ENCODE measurements around the gene MAML2. TPM values are rescaled to one million over a fixed set of nuclear protein-coding genes. Genes with fewer than 3 reads are reported as not detected.

Gene MAML2
- polyA plus RNA-seq, 1 of the 3 experiments (the other 2 are of a cell fraction), result 20.1 TPM

DNA sequence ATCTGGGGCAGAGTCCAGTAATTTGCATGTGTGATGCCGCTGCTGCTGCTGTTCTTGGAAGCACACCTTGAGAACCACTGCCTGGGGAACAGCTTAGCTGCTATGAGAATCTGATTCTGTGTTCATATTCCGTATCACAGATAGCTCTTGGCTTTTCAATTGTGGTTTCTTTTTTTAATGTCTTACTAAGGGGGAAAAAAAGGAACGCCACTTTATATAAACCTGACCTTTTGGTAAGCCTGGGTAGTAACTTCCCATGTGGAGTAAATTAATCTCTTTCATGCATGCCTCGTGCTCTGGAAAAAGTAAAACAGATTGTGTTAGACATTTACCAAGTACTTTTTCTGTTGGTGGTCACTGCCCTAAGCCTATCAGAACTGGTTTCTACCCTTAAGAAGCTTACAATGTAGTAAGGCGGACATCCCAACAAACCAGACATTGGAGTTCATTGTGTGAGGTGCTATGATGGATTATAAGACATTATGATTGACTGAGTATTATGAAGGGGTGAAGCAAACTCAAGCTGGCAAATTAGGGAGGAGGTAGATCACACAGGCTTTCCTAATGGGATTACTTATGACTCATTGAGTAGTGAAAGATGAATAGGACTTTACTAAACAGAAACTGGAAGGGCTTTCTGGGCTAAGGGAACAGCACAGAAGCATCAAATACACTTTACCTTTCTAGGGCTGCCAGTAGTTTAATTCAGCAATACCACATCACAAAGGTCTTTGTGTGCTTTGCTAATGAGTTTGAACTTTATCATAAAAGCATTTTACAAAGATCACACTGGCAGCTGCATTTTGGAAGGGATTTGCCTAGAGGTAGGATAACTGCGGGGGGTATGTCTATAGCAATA lies 64.7 kb downstream of the MAML2 start (continued):
- TF ChIP-seq, protein P1, sequence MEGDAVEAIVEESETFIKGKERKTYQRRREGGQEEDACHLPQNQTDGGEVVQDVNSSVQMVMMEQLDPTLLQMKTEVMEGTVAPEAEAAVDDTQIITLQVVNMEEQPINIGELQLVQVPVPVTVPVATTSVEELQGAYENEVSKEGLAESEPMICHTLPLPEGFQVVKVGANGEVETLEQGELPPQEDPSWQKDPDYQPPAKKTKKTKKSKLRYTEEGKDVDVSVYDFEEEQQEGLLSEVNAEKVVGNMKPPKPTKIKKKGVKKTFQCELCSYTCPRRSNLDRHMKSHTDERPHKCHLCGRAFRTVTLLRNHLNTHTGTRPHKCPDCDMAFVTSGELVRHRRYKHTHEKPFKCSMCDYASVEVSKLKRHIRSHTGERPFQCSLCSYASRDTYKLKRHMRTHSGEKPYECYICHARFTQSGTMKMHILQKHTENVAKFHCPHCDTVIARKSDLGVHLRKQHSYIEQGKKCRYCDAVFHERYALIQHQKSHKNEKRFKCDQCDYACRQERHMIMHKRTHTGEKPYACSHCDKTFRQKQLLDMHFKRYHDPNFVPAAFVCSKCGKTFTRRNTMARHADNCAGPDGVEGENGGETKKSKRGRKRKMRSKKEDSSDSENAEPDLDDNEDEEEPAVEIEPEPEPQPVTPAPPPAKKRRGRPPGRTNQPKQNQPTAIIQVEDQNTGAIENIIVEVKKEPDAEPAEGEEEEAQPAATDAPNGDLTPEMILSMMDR (IDR thresholded peaks at IDR 0.05), result no peak
- TF ChIP-seq NFIC (IDR thresholded peaks at IDR 0.05; ENCODE audit: borderline replicate concordance) (no peak; the same call in 1 of the 2 replicates), TEAD4 (IDR thresholded peaks at IDR 0.05; ENCODE audit: borderline replicate concordance, insufficient read depth) (no peak), JUND (IDR thresholded peaks at IDR 0.05) (0 out of 2 replicates have a peak, but pooled peaks have one; percentile 4), RFX5 (IDR thresholded peaks at IDR 0.05; ENCODE audit: low read length) (no peak), MXI1 (IDR thresholded peaks at IDR 0.05; ENCODE audit: low read depth, low read length) (no peak), TCF12 (IDR thresholded peaks at IDR 0.05) (peak; percentile 92), IRF3 (IDR thresholded peaks at IDR 0.05; ENCODE audit: low read depth, low read length) (no peak)
- TF ChIP-seq, protein P2, sequence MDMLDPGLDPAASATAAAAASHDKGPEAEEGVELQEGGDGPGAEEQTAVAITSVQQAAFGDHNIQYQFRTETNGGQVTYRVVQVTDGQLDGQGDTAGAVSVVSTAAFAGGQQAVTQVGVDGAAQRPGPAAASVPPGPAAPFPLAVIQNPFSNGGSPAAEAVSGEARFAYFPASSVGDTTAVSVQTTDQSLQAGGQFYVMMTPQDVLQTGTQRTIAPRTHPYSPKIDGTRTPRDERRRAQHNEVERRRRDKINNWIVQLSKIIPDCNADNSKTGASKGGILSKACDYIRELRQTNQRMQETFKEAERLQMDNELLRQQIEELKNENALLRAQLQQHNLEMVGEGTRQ (IDR thresholded peaks at IDR 0.05; ENCODE audit: borderline replicate concordance, low read depth, low read length), result no peak

- no peaks in the 10 kb centered on the region for H3K9me3 ChIP-seq
- H3K9ac ChIP-seq, result no peak overlapping the region
- H2AFZ ChIP-seq (ENCODE audit: low read depth), result no peak overlapping the region
- DNase-seq, result no peak
- ChIA-PET POLR2A (no interaction called here), CTCF (interaction anchor here (0.7 kb wide), 1 partner anchor 59 kb away, joined by 4 read pairs; no protein-coding TSS in a partner anchor)
- H3K9me2 ChIP-seq, result no peaks in the 10 kb centered on the region
- H4K20me1 ChIP-seq (ENCODE audit: insufficient read depth), result no peaks in the 10 kb centered on the region
- H3F3A ChIP-seq (replicated peaks; ENCODE audit: insufficient read depth), result peaks cover 43% of the 10 kb centered on the region
- H3K27me3 ChIP-seq (ENCODE audit: insufficient read depth), result no peaks in the 10 kb centered on the region
- TF ChIP-seq NRF1 (IDR thresholded peaks at IDR 0.05; ENCODE audit: low read depth, low read length) (no peak), MAX (IDR thresholded peaks at IDR 0.05; ENCODE audit: low read depth) (no peak), GABPA (IDR thresholded peaks at IDR 0.05; ENCODE audit: low read depth) (no peak), IRF3 (IDR thresholded peaks at IDR 0.05; ENCODE audit: low read depth, low read length) (no peak), YY1 (IDR thresholded peaks at IDR 0.05; ENCODE audit: low read depth) (no peak), FOSL2 (IDR thresholded peaks at IDR 0.05; ENCODE audit: borderline replicate concordance, low read depth) (no peak), SMC3 (IDR thresholded peaks at IDR 0.05; ENCODE audit: low read depth, low read length) (no peak), RCOR1 (IDR thresholded peaks at IDR 0.05; ENCODE audit: low read length) (no peak)
- H3K36me3 ChIP-seq (replicated peaks in 1 of 2; ENCODE audit: control insufficient read depth in 1 of 2, insufficient read depth in 2 of 2, low read length in 1 of 2), result peaks cover 0 to 6% of the 10 kb centered on the region in 2 experiments
- peaks cover 8 to 61% of the 10 kb centered on the region in 2 experiments; a peak in 3 of 4 replicates for H3K4me1 ChIP-seq (ENCODE audit: control insufficient read depth in 1 of 2, insufficient read depth in 2 of 2, low read depth in 1 of 2, low read length in 1 of 2)
- peak overlapping the region; percentile 72 to 84 for H3K27ac ChIP-seq (ENCODE audit: low read depth in 2 of 2, low read length in 1 of 2)
- no peak overlapping the region for H3K4me3 ChIP-seq (ENCODE audit: low read depth in 2 of 2, low read length in 1 of 2)
- peak overlapping the region; percentile 33; the same call in 1 of the 2 replicates for H3K4me2 ChIP-seq
- peaks cover 89% of the 10 kb centered on the region for H3K79me2 ChIP-seq (ENCODE audit: insufficient read depth)
Measured at GRCh38 chr11:96277696-96278038, 65.3 kb downstream of the MAML2 start.

All from SK-N-SH (cell line).